UCSD-AML1 (cell line): ENCODE measurements around the gene TM9SF2.

Experiments used
- DNase-seq: peaks from one replicate; lab custom pipeline; 2025; ENCODE audit not compliant: unreplicated experiment; lab: John Stamatoyannopoulos, UW

Gene TM9SF2

GRCh38 chr13:99495466-99496183, 5.6 kb upstream of the TM9SF2 start:
- no peak for DNase-seq

DNA sequence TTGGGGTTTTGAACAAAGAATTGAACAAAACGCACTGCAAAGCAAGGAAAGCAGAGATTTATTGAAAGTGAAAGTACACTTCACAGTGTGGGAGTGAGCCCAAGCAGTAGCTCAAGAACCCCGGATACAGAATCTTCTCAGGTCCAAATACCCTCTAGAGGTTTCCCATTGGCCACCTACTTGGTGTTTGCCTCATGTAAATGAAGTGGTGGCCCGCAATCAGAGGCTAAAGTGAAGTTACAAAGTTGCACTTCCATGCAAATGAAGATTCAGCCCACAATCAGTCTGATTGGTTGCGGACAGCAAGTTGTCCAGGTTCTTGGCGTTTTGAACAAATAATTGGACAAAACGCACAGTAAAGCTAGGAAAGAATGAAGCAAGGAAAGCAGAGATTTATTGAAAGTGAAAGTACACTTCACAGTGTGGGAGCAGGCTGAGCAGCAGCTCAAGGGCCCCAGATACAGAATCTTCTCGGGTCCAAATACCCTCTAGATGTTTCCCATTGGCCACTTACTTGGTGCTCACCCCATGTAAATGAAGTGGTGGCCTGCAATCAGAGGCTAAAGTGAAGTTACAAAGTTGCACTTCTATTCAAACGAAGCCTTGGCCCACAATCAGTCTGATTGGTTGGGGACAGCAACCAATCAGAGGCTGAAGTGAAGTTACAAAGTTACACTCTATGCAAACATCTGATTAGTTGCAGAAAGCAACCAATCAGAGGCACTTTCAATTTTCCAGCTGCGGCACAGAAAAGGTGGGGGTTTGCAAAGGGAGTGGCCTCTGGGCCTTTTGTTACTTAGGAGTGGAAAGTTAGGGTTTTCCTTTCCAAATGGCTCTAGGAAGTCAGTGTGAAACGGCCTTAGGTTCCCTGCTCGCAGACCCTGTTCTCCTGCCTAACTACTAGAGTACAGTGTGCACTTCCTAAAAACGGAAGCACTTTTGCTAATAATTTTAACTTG, 4.8 kb upstream of the TM9SF2 start:
- DNase-seq: peak; percentile 78

DNA sequence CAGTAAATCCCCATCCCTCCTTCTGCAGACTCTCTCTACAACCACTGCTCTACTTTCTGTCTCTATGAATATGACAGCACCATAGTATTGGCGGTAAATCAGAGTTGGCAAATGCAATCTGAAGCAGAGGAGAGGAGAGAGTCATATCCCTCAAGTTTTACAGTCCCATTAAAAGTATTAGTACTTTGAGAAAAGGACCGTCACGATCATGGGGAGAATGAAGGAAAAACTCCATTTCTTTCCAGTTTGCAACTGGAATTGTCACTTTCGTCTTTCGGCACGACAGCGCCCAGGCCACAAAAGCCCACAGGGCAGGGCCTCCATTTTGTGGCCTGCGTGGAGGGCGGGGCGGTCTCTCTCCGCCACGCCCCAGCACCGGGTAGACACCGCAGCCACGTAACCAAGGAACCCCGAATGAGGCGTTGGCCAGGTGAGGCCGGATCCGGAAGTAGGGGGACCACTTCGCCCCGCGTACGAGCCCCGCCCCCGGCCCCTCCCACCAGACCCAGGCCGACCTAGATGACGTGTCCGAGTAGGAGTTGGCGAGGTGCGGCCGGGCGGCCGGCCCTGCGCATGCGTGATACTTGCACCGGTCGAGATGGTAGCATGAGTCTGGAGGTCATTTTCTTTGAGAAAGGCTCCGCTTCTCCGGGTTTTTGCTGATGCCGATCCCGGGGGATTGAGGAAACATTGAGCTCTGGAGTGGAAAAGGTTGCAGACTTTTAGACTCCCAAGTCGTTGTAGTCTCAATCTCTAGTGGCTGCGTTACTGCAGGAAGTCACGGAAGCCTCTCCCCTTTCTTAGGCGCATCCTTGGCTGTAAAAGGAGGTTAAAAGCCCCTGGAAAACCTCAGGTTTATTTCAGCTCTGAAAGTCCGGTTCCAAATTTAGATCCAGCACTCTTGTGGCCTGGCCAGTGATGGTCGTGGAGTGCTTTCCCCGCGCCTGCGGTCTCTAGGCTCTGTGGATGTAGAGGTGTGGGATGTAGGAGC, 2.8 kb upstream of the TM9SF2 start:
- DNase-seq: peak; percentile 95

DNA sequence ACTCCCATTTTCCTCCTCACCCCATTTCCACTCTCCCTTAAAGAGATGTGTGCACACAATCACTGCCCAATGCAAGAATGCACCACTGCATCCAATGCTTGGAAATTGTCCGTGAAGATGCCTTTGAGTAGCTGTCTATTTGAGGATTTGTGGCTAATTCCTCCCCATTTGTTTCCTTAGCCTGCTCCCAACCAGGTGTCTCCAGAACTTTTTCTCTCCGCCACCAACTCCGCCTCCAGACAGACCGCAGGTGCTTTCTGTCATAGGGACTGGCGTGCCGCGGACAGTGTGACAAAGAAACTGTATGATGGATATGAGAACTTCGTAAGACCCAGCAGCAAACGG, 461 bp upstream of the TM9SF2 start:
- no peak for DNase-seq

DNA sequence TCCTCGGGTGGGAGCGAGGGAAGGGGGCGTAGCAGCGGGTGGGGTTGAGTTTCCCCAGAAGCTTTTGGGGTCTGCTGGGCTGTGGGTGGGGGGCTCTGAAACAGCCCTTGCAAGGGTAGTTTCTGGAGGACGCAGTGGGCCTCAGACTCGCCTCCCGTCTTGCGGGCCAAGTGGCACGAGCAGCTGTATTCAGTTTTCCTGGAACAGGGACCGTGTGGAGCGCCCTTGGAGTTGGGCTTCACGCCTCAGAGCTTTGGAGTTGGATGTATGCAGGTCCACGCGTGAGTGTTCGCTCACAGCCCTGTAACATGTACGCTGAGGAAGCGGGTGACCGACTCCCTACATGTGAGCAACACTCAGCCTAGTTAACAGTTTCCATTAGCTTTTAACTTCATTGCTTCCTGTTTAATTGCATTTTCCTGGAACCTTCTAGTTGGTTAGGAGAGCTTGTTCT, 603 bp downstream of the TM9SF2 start:
- DNase-seq: peak; percentile 63

DNA sequence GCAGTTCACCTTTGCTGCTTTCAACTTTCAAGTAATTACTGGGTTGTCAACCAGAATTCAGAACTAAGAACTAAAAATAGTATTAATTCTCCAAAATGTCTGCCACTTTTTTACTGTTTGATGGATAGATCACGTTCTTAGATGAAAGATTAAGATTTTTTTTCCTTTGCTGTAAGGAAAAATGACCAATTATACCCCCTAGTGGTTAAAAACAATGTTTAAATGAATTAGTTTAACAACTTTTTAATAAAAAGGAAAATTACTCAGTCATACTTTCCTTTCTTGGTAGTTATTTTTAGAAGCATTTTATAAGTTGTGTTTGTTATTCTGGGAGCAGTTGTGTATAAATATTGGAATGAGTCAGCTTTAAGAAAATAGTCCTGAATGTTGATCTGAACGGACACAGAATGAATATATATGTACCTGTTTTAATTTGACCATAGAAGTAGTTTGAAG, 4.6 kb downstream of the TM9SF2 start:
- no peak for DNase-seq

DNA sequence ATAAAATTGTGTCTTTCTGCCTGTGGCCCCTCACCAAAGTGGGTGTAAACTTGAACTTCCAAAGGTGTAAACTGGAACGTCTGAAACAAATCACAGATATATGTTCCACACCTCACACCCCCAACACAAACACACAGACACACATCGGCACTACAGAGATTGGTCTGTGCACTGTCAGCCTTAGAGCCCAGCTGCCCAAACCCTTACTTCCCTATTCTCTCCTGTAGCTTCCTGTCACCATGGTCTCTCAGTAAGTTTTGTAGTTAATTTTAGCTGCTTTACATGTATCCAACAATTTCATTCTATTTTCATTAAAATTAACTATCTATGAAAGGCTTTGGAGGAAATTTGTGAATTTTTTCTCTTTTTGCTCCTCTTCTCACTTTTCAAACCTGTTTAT, 5.4 kb downstream of the TM9SF2 start:
- DNase-seq: peak; percentile 23

DNA sequence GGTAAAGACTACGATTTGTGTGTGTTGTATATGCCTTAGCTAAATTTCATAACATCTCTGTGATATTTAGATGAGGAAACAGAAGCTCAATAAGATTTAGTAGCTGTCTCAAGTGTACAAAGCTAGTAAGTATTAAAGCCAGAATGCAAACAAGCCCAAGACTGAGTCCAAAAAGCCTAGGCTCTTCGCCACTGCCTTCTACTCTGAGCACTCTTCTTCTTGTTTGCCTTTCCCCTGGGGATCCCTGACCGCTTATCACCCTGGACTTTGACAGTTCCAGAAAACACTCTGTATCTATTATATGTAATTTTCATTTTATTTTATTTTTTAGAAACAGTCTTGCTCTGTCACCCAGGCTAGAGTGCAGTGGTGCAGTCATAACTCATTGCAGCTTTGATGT, 5.8 kb downstream of the TM9SF2 start:
- no peak for DNase-seq

- no peak for DNase-seq
These were observed 6.3 kb downstream of the TM9SF2 start for GRCh38 chr13:99507551-99507950.

DNA sequence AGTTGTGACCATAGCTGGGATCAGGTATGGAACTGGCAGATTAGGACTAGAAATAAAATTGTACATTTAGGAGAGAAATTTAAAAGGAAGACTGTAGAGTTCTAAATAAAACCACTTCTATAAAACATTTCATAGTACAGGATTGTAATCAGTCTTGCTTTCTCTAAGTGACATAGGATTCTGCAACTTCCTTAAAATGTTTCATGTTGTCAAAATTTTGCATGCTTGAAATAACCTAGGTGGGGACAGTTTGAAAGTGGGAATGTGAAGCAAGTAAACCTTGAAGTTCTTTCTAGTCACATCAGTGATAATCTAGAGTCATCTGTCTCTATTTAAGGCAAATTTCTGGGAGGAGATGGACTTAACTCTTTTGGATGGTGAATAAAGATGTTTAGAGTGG, 6.7 kb downstream of the TM9SF2 start:
- no peak for DNase-seq

DNA sequence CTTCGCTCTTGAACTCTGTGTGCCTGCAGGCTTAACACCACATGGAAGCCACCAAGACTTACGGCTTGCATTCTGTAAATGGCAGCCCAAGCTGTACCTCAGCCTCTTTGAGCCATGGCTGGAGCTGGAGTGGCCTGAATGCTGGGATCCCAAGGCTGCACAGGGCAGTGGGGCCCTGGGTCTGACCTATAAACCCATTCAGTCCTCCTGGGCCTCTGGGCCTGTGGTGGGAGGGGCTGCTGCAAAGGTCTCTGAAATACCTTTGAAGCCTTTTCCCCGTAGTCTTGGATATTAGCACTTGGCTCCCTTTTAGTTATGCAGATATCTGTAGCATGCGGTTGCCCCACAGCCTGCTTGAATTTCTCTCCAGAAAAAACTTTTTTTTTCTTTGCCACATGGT, 8.2 kb downstream of the TM9SF2 start:
- DNase-seq: no peak

DNA sequence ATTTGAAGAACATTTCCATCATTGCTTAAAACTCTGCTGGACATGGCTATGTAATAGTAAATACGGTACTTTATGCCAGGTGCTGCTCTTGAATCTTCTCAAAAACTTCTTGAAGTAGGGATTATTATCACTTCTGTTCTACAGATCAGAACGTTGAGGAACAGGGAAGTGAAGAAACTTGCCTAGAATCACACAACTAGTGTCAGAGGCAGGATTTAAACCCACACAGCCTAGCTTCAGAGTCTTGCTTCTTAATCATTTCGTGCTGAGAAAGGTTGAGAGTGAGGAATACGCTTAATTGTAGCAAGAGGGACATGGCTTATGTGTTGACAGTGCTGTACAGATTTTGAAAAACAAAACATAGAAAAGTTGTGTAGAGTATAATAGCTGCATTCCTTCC, 13.5 kb downstream of the TM9SF2 start:
- no peak for DNase-seq

GRCh38 chr13:99516153-99516929, 15.1 kb downstream of the TM9SF2 start:
- DNase-seq: no peak

DNA sequence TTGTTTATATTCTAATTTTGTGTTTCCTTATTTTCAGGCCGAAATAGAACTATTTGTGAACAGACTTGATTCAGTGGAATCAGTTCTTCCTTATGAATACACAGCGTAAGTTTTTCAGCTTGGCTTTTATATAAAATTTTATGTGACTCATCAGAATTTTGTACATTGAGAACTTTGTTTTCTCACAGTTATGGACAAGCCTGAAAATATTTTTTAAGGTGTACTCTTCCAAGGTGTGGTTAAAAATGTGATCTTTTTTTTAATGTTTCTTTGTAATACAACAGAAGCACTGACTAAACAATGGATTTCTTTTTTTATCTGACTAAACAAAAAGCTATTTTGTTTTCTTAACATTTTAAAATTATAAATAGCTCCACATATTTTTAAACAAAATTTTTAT, 16.3 kb downstream of the TM9SF2 start:
- DNase-seq: no peak

DNA sequence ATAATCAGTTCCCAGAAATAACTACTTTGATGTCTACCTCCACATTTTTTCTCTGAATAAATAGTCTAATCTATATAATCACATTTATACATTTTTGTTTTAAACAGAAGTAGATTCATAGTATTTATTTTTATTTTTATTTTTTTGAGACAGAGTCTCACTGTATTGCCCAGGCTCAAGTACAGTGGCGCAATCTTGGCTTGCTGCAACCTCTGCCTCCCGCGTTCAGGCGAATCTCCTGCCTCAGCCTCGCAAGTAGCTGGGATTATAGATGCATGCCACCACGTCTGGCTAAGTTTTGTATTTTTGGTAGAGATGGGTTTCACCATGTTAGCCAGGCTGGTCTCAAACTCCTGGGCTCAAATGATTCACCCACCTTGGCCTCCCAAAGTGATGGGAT, 16.7 kb downstream of the TM9SF2 start:
- DNase-seq: no peak

GRCh38 chr13:99522298-99522697, 21.0 kb downstream of the TM9SF2 start:
- DNase-seq: no peak

DNA sequence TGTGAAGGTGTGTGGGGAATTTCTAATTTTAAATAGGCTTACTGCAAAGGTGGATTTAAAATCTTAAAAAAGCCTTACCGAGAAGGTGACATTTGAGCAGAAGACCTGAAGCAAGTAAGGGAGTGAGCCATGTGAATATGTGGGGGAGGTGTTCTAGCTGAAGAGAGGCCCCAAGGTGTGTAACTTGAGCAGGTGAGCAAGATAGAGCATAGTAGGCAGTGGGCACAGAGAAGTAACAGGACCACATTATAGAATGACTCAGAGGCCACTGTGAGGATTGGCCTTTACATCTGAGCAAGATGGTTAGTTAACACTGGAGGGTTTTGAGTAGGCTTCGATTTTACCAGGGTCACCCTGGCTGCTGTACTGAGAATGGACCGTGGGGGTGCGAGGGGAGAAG, 22.6 kb downstream of the TM9SF2 start:
- DNase-seq: no peak

- no peak for DNase-seq
These were observed 24.7 kb downstream of the TM9SF2 start for GRCh38 chr13:99525967-99526366.

GRCh38 chr13:99526549-99526948, 25.3 kb downstream of the TM9SF2 start:
- DNase-seq: no peak

DNA sequence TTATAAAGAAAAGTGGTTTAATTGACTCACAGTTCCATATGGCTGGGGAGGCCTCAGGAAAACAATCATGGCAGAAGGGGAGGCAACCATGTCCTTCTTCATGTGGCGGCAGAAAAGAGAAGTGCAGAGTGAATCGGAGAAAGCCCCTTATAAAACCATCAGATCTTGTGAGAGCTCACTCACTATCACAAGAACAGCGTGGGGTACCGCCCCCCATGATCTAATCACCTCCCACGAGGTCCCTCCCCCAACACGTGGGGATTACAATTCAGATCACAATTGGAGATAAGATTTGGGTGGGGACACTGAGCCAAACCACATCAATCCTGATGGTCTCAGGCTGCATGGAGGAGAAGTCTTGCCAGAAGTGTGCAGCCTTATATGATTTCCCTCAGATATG, 26.0 kb downstream of the TM9SF2 start:
- DNase-seq: no peak
